D341Med (cell line): ENCODE measurements around the gene CDCP1.
"Not testable (repeated sequence)": the region's sequence is repeated elsewhere in the genome, so short reads cannot be mapped to it uniquely, and the experiment has no call there.

Experiments
- DNase-seq: peaks from one replicate; pipeline ENCODE4 v3.0.0; 2012; ENCODE audit warnings: low spot score

CDCP1 gene

GRCh38 chr3:45055411-45056143, 90.6 kb downstream of the CDCP1 start:
- DNase-seq: no peak

- DNase-seq: no peak
These were observed 91.2 kb downstream of the CDCP1 start for GRCh38 chr3:45055032-45055410.

- DNase-seq: no peak
These were observed 91.9 kb downstream of the CDCP1 start for GRCh38 chr3:45054196-45054857.

- not testable (repeated sequence) for DNase-seq
These were observed 92.4 kb downstream of the CDCP1 start for GRCh38 chr3:45053805-45054195.

- no peak for DNase-seq
These were observed 94.5 kb downstream of the CDCP1 start for GRCh38 chr3:45051685-45052084.

GRCh38 chr3:45049807-45050206, 96.4 kb downstream of the CDCP1 start:
- DNase-seq: no peak

GRCh38 chr3:45048244-45048643, 97.9 kb downstream of the CDCP1 start:
- DNase-seq: no peak

GRCh38 chr3:45043728-45044299, 102.4 kb downstream of the CDCP1 start:
- DNase-seq: no peak

- no peak for DNase-seq
These were observed 104.0 kb downstream of the CDCP1 start for GRCh38 chr3:45042162-45042561.

GRCh38 chr3:45041666-45042065, 104.5 kb downstream of the CDCP1 start:
- DNase-seq: no peak

GRCh38 chr3:45037720-45038455, 108.3 kb downstream of the CDCP1 start:
- DNase-seq: peak; percentile 91

GRCh38 chr3:45035441-45036301, 110.5 kb downstream of the CDCP1 start:
- no peak for DNase-seq

GRCh38 chr3:45034612-45035252, 111.4 kb downstream of the CDCP1 start:
- no peak for DNase-seq

GRCh38 chr3:45033791-45034190, 112.4 kb downstream of the CDCP1 start:
- DNase-seq: no peak
